ENCODE measurements around the gene ZNHIT6. TPM values are rescaled to one million over a fixed set of nuclear protein-coding genes. Genes with fewer than 3 reads are reported as not detected.

Gene ZNHIT6
- total RNA-seq, 4 donors from 2014 or later = 13.6 to 31.2 (median 23.2) TPM

Other genes starting within 250 kb of the ZNHIT6 start
- gene DDAH1, start 243.3 kb downstream of the ZNHIT6 start, total RNA-seq = 10 to 100 TPM; 12.9 to 28.9 (median 18.2) TPM
- gene CCN1, start 127.7 kb downstream of the ZNHIT6 start, total RNA-seq = 100 to 1,000 TPM in 2 of 4 donors, 10 to 100 TPM in 2; 28.2 to 324 (median 134) TPM

Measured in uterus (tissue), 4 donors.